HL-60/S4 treated with retinoic acid at 250 ng/mL for 4 days and 3 days (cell line): ENCODE results near the gene KRTAP15-1.

ENCODE experiments used
- in situ Hi-C: fragments of 300-500 bp; cut with MboI; formaldehyde crosslinking; loops from 2 replicates; pipeline ENCODE4 v1.7.0; 2022; ENCODE audit warnings: low sequenced_read_pairs

The KRTAP15-1 gene

DNA sequence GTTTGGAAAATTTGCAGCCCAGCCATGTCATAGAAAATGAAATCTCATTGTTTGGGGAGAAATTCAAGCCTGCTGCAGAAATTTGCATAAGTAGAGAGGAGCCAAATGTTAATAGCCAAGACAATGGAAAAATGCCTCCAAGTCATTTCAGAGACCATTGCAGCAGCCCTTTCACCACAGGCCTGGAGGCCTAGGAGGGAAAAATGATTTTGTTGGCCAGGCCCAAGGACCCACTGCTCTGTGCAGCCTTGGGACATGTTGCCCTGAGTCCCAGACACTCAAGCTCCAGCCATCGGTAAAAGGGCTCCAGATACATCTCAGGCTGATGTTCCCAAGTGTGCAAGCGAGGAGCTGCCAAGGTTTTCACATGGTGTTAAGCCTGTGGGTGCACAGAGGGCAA, 46.1 kb downstream of the KRTAP15-1 start:
- in situ Hi-C loops, result no loop called here

DNA sequence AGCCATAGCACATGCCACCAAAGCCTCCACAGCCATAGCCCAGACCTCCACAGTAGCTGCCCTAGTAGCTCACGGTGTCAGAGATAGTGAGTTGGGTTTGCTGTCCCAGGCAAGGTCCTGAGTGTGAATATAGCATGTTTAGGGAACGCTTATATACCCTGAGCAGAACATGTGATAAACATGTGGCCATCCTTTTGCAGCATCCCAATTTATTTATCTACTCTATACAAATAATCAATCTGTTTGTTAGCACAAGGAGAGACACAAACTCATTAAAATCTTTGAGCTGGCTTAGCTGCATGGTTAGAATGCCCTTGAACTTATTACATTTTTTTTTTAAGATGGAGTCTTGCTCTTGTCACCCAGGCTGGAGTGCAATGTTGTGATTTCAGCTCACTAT, 47.3 kb downstream of the KRTAP15-1 start, which contains the start of gene KRTAP19-2:
Gene KRTAP19-2, minus strand, starts transcription at position 101 of the 400 bp plus-strand sequence. Its CDS starts 88 bp downstream, at position 13.
- in situ Hi-C loops, result no loop called here
